A673 (cell line): ENCODE measurements around the gene CLRN2. TPM values are rescaled to one million over a fixed set of nuclear protein-coding genes. Genes with fewer than 3 reads are reported as not detected.

Experiments
- BruUV-seq: library from RNA; stranded (reverse); fragments of 400-500 nt; replicated peaks from 2 replicates; lab custom pipeline; 2021; lab: Mats Ljungman, UMichigan
- CTCF ChIA-PET: fragments of 300-600 bp; sonication (Branson Sonifier 250); formaldehyde crosslinking; loops from one replicate; lab custom pipeline; 2022; ENCODE audit warnings: antibody characterized with exemption; lab: Charles Lee
- POLR2A ChIA-PET: fragments of 300-600 bp; sonication (Branson Sonifier 250); formaldehyde crosslinking; loops from one replicate; lab custom pipeline; 2022; ENCODE audit warnings: antibody characterized with exemption; ENCODE audit not compliant: low non-redundant PET; lab: Charles Lee
- DNase-seq: peaks from one replicate; pipeline ENCODE4 v3.0.0-alpha.2; 2015; ENCODE audit warnings: low spot score
- H3K27ac ChIP-seq: fragments of 200-600 bp; sonication (generic); 2 replicates; pipeline ENCODE4 v1.5.1; 2016; ENCODE audit warnings: mixed run types, low read depth, mild to moderate bottlenecking, mixed read lengths, antibody characterized with exemption, low read length; ENCODE audit not compliant: poor library complexity, severe bottlenecking
- H3K27me3 ChIP-seq: fragments of 200-600 bp; sonication (generic); replicated peaks from 2 replicates; pipeline ENCODE4 v1.6.1; 2017; ENCODE audit warnings: mixed run types, low read depth, mild to moderate bottlenecking, mixed read lengths, antibody characterized with exemption, low read length; ENCODE audit not compliant: insufficient read depth, poor library complexity
- H3K36me3 ChIP-seq: fragments of 200-600 bp; sonication (generic); 2 replicates; pipeline ENCODE4 v1.6.1; 2016; ENCODE audit warnings: mixed run types, mild to moderate bottlenecking, mixed read lengths, antibody characterized with exemption, low read length; ENCODE audit not compliant: insufficient read depth, poor library complexity, severe bottlenecking
- H3K4me1 ChIP-seq: fragments of 200-600 bp; sonication (generic); 2 replicates; pipeline ENCODE4 v1.6.1; 2017; ENCODE audit warnings: mixed run types, mild to moderate bottlenecking, mixed read lengths, antibody characterized with exemption, low read length; ENCODE audit not compliant: insufficient read depth, poor library complexity, severe bottlenecking
- H3K4me3 ChIP-seq: fragments of 200-600 bp; sonication (generic); 2 replicates; pipeline ENCODE4 v1.5.1; 2016; ENCODE audit warnings: low read depth, mixed run types, mild to moderate bottlenecking, mixed read lengths, low read length; ENCODE audit not compliant: poor library complexity, severe bottlenecking
- H3K9me3 ChIP-seq: fragments of 200-600 bp; sonication (generic); 2 replicates; pipeline ENCODE4 v1.6.1; 2016; ENCODE audit warnings: mixed run types, low read depth, mild to moderate bottlenecking, mixed read lengths, antibody characterized with exemption, low read length; ENCODE audit not compliant: poor library complexity, severe bottlenecking
- CTCF ChIP-seq: fragments of 300-800, 200-600 bp; sonication (generic); conservative IDR thresholded peaks from 2 replicates; pipeline ENCODE4 v1.5.1; 2017; ENCODE audit warnings: low read depth, mild to moderate bottlenecking, antibody characterized with exemption, low read length, moderate library complexity, mixed read lengths
- EZH2 ChIP-seq: fragments of 200-600 bp; sonication (generic); IDR thresholded peaks from 2 replicates; pipeline ENCODE4 v1.6.1; 2017; ENCODE audit warnings: borderline replicate concordance, low read depth, mild to moderate bottlenecking, mixed read lengths, antibody characterized with exemption, low read length; ENCODE audit not compliant: poor library complexity, severe bottlenecking
- intact Hi-C: fragments of 100-400 bp; cut with micrococcal nuclease; formaldehyde crosslinking; loops from one replicate; pipeline ENCODE4 v1.10.0; 2022; ENCODE audit not compliant: unreplicated experiment
- total RNA-seq: library from RNA; stranded (reverse); gene quantifications from 2 replicates; pipeline ENCODE4 v1.2.3, GENCODE V29; 2021

The CLRN2 gene
- total RNA-seq, 1 experiment from 2014 or later: not detected

GRCh38 chr4:17489123-17489522, 25.8 kb upstream of the CLRN2 start:
- intact Hi-C loops: no loop called here

GRCh38 chr4:17489721-17490120, 25.2 kb upstream of the CLRN2 start:
- Histone ChIP-seq H3K4me3 (no peak overlapping the region), H3K4me1 (no peaks in the 10 kb centered on the region), H3K36me3 (peaks cover 6% of the 10 kb centered on the region), H3K27ac (no peak overlapping the region), H3K27me3 (no peaks in the 10 kb centered on the region), H3K9me3 (no peaks in the 10 kb centered on the region)
- CTCF ChIA-PET: no interaction called here
- no peak for DNase-seq
- BruUV-seq: no TSS peak
- intact Hi-C loops: no loop called here
- TF ChIP-seq EZH2: no peak
- TF ChIP-seq CTCF: no peak
- POLR2A ChIA-PET: interaction anchor here (0.5 kb wide), 1 partner anchor 1042 kb away, joined by 3 read pairs; no protein-coding TSS in a partner anchor

More at GRCh38 chr4:17489123-17489522, 25.8 kb upstream of the CLRN2 start:
- TF ChIP-seq CTCF (no peak), EZH2 (no peak)
- H3K27me3 ChIP-seq: no peaks in the 10 kb centered on the region
- H3K4me3 ChIP-seq: no peak overlapping the region
- H3K9me3 ChIP-seq: no peaks in the 10 kb centered on the region
- H3K4me1 ChIP-seq: no peaks in the 10 kb centered on the region
- CTCF ChIA-PET: no interaction called here
- peak; percentile 35 for DNase-seq
- peaks cover 6% of the 10 kb centered on the region for H3K36me3 ChIP-seq
- no peak overlapping the region for H3K27ac ChIP-seq
- no TSS peak for BruUV-seq
- POLR2A ChIA-PET: interaction anchor here (0.5 kb wide), 1 partner anchor 1041 kb away, joined by 3 read pairs; no protein-coding TSS in a partner anchor

GRCh38 chr4:17490575-17491059, 24.3 kb upstream of the CLRN2 start:
- CTCF ChIA-PET: no interaction called here
- no peak for DNase-seq
- Histone ChIP-seq H3K27me3 (no peaks in the 10 kb centered on the region), H3K4me3 (no peak overlapping the region), H3K36me3 (peaks cover 6% of the 10 kb centered on the region), H3K4me1 (no peaks in the 10 kb centered on the region), H3K9me3 (no peaks in the 10 kb centered on the region), H3K27ac (no peak overlapping the region)
- TF ChIP-seq EZH2: no peak
- TF ChIP-seq CTCF: no peak
- intact Hi-C loops: no loop called here
- POLR2A ChIA-PET: no interaction called here
- no TSS peak for BruUV-seq
